Measurements from ENCODE around the gene ZNF469. TPM values are rescaled to one million over a fixed set of nuclear protein-coding genes. Genes with fewer than 3 reads are reported as not detected.

The ZNF469 gene
- polyA plus RNA-seq, 1 experiment = 1.2 TPM

- no peak for DNase-seq (ENCODE audit: low read depth)
- CTCF ChIA-PET = no interaction called here
- POLR2A ChIA-PET = no interaction called here
- Histone ChIP-seq H3K27me3 (ENCODE audit: control insufficient read depth, insufficient read depth, low read length) (no peaks in the 10 kb centered on the region), H3K36me3 (ENCODE audit: control insufficient read depth, insufficient read depth, low read length) (no peaks in the 10 kb centered on the region), H3K4me3 (ENCODE audit: low read depth, low read length) (no peak overlapping the region)
- TF ChIP-seq, protein P1, sequence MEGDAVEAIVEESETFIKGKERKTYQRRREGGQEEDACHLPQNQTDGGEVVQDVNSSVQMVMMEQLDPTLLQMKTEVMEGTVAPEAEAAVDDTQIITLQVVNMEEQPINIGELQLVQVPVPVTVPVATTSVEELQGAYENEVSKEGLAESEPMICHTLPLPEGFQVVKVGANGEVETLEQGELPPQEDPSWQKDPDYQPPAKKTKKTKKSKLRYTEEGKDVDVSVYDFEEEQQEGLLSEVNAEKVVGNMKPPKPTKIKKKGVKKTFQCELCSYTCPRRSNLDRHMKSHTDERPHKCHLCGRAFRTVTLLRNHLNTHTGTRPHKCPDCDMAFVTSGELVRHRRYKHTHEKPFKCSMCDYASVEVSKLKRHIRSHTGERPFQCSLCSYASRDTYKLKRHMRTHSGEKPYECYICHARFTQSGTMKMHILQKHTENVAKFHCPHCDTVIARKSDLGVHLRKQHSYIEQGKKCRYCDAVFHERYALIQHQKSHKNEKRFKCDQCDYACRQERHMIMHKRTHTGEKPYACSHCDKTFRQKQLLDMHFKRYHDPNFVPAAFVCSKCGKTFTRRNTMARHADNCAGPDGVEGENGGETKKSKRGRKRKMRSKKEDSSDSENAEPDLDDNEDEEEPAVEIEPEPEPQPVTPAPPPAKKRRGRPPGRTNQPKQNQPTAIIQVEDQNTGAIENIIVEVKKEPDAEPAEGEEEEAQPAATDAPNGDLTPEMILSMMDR (IDR thresholded peaks at IDR 0.05; ENCODE audit: insufficient read depth, low read depth, low read length) = no peak
These were observed 2.7 kb upstream of the ZNF469 start for GRCh38 chr16:88380099-88380498.

DNA sequence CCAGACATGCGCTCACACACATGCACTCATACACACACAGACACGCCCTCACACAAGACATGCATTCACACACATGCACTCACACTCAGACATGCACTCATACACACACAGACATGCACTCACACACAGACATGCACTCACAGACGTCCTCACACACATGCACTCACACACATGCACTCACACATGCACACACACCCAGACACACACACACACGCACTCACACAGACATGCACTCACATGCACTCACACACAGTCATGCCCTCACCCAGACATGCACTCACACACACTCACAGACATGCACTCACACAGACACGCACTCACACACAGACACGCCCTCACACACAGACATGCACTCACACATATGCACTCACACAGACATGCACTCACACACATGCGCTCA, 2.1 kb upstream of the ZNF469 start:
- TF ChIP-seq, protein P1 (IDR thresholded peaks at IDR 0.05; ENCODE audit: insufficient read depth, low read depth, low read length) = no peak
- ChIA-PET POLR2A (no interaction called here), CTCF (no interaction called here)
- DNase-seq (ENCODE audit: low read depth) = no peak
- Histone ChIP-seq H3K4me3 (ENCODE audit: low read depth, low read length) (no peak overlapping the region), H3K27me3 (ENCODE audit: control insufficient read depth, insufficient read depth, low read length) (no peaks in the 10 kb centered on the region), H3K36me3 (ENCODE audit: control insufficient read depth, insufficient read depth, low read length) (no peaks in the 10 kb centered on the region)

- POLR2A ChIA-PET = no interaction called here
These were observed 823 bp upstream of the ZNF469 start for GRCh38 chr16:88381820-88382451.

DNA sequence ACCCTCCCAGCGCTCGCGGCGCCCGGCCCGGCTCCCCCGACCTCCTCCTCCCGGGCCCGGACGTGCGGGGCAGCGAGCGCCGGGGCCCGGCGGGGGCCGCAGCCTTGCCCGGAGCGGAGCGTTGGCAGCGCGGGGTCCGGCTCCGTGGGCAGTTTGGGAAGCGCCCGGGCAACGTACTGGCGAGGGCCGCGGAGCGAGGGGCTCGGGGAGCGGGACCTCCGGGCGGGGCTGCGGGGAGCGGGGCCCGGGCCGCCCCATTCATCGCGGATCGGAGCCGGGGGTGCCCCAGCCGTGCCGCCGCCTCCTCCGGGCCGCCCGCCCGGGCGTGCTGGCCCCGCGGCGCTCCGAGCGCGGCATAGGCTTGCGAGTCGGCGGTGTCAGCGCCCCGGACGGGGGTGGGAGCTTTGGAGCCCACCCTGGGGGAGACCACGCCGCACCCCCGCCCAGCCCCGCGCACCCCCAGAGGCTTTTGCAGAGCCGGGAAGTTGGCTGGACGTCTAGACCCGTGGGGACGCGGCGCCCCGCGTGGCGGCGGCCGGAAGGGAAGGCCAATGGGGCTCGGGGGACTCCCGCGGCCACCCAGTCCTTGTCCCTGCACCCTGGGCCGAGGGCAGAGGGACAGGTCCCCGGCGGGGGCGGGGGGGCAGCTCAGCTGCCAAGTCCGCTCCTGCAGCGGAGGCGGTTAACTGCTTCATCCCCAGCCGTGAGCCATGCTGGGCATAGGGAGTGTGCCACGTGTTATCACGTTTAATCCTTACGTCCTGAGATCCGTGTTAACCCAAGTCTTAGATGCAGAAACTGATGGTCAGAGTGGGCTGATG, 852 bp downstream of the ZNF469 start:
- H3K4me3 ChIP-seq (ENCODE audit: low read depth, low read length) = peak overlapping the region; percentile 50
- ChIA-PET POLR2A (interaction anchor here (0.6 kb wide), 1 partner anchor 939 kb away, joined by 7 read pairs; no protein-coding TSS in a partner anchor), CTCF (interaction anchor here (1.0 to 1.6 kb wide), 9 partner anchors 10 to 401 kb away, joined by 3 to 7 read pairs (median 4); no protein-coding TSS in a partner anchor)
- no peak for DNase-seq (ENCODE audit: low read depth)
- TF ChIP-seq, protein P1 (IDR thresholded peaks at IDR 0.05; ENCODE audit: insufficient read depth, low read depth, low read length) = peak; percentile 78
- H3K27me3 ChIP-seq (ENCODE audit: control insufficient read depth, insufficient read depth, low read length) = no peaks in the 10 kb centered on the region
- H3K36me3 ChIP-seq (ENCODE audit: control insufficient read depth, insufficient read depth, low read length) = no peaks in the 10 kb centered on the region; the same call in 1 of the 2 replicates

More at GRCh38 chr16:88381820-88382451, 823 bp upstream of the ZNF469 start:
- Histone ChIP-seq H3K36me3 (ENCODE audit: control insufficient read depth, insufficient read depth, low read length) (no peaks in the 10 kb centered on the region), H3K4me3 (ENCODE audit: low read depth, low read length) (no peak overlapping the region), H3K27me3 (ENCODE audit: control insufficient read depth, insufficient read depth, low read length) (no peaks in the 10 kb centered on the region)
- TF ChIP-seq, protein P1 (IDR thresholded peaks at IDR 0.05; ENCODE audit: insufficient read depth, low read depth, low read length) = no peak
- CTCF ChIA-PET = interaction anchor here (1.2 to 1.6 kb wide), 3 partner anchors 14 to 187 kb away, joined by 3 to 7 read pairs (median 4); no protein-coding TSS in a partner anchor
- no peak for DNase-seq (ENCODE audit: low read depth)
